Left ventricle myocardium inferior (tissue), 1 donor: ENCODE results near the gene IYD. TPM values are rescaled to one million over a fixed set of nuclear protein-coding genes. Genes with fewer than 3 reads are reported as not detected.

Experiments used
- DNase-seq: peaks from one replicate; pipeline ENCODE4 v3.0.0-alpha.2; 2020
- H3K27ac ChIP-seq: fragments of 200-600 bp; replicated peaks from 2 replicates; pipeline ENCODE4 v1.8.0; 2021
- H3K27me3 ChIP-seq: fragments of 200-600 bp; 2 replicates; pipeline ENCODE4 v1.8.0; 2021; ENCODE audit warnings: low read depth
- H3K36me3 ChIP-seq: fragments of 200-600 bp; 2 replicates; pipeline ENCODE4 v1.8.0; 2021
- H3K4me1 ChIP-seq: fragments of 200-600 bp; 2 replicates; pipeline ENCODE4 v1.8.0; 2021
- H3K4me3 ChIP-seq: fragments of 200-600 bp; 2 replicates; pipeline ENCODE4 v1.8.0; 2021; ENCODE audit warnings: mild to moderate bottlenecking, moderate library complexity
- H3K9me3 ChIP-seq: fragments of 200-600 bp; replicated peaks from 2 replicates; pipeline ENCODE4 v1.8.0; 2021
- intact Hi-C: fragments of 100-400 bp; cut with micrococcal nuclease; formaldehyde crosslinking; loops from one replicate; pipeline ENCODE4 v1.11.0; 2022
- total RNA-seq: library from RNA; stranded (reverse); fragmentation: NEBNext Ultra II Directional; extraction: Animal tissue kit (Norgen Biotek cat#: 25700); gene quantifications from one replicate; pipeline ENCODE4 v1.2.1, GENCODE V29; 2021
- TF ChIP-seq, protein P1 (sequence below): fragments of 200-600 bp; IDR thresholded peaks from 2 replicates; pipeline ENCODE4 v1.8.0; 2021; ENCODE audit warnings: antibody characterized with exemption, mild to moderate bottlenecking, borderline replicate concordance
- donor health status: DM: no; HTN: yes; CAD: no; lungs with severe emphysema.

The IYD gene
- total RNA-seq, 1 donor from 2014 or later = not detected

DNA sequence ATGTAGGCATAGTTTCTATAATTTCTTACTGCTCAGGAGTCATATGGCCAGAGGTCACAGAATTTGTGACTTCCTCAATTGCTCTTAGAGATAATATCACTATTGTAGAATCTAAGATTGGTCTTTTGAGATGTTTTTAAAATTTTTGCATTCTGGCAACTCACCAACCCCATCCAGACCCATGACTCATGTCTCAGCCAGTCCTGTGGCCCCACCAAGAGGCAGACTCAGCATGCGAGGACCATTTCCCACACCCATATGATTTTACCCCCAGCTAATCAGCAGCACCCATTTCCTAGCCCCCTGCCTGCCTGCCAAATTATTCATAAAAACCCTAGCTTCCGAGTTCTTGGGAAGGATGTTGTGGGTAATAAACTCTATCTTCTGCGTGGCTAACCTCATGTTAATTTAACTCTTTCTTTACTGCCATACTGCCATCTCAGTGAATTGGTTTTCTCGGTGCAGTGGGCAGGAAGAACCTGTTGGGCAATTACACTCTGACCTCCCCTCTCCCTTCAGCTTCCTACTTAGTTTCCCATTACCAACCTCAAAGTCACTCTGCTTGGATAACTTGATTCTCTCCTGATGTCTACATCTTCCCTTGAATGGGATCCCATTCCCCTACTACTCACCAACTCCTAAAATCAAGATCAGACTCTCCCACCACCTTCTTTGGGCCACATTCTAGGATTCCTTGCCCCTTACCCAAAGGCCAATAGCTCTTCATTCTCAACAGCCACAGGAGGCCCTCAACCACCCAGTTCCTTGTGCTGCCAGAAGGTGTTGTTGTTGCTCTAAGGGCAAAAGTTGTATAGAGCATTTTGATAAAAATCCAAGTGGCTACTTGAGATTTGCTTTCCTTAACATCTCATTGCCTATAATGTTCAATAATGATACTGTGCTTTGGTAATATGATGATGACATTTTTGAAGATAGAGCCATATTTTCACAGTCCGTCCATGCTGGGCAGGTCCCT lies 16.2 kb upstream of the IYD start:
- Histone ChIP-seq H3K4me3 (no peak overlapping the region), H3K27me3 (no peaks in the 10 kb centered on the region), H3K9me3 (no peaks in the 10 kb centered on the region), H3K36me3 (no peaks in the 10 kb centered on the region), H3K4me1 (no peaks in the 10 kb centered on the region), H3K27ac (no peak overlapping the region)
- TF ChIP-seq, protein P1, sequence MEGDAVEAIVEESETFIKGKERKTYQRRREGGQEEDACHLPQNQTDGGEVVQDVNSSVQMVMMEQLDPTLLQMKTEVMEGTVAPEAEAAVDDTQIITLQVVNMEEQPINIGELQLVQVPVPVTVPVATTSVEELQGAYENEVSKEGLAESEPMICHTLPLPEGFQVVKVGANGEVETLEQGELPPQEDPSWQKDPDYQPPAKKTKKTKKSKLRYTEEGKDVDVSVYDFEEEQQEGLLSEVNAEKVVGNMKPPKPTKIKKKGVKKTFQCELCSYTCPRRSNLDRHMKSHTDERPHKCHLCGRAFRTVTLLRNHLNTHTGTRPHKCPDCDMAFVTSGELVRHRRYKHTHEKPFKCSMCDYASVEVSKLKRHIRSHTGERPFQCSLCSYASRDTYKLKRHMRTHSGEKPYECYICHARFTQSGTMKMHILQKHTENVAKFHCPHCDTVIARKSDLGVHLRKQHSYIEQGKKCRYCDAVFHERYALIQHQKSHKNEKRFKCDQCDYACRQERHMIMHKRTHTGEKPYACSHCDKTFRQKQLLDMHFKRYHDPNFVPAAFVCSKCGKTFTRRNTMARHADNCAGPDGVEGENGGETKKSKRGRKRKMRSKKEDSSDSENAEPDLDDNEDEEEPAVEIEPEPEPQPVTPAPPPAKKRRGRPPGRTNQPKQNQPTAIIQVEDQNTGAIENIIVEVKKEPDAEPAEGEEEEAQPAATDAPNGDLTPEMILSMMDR = no peak
- no peak for DNase-seq
- intact Hi-C loops = no loop called here

DNA sequence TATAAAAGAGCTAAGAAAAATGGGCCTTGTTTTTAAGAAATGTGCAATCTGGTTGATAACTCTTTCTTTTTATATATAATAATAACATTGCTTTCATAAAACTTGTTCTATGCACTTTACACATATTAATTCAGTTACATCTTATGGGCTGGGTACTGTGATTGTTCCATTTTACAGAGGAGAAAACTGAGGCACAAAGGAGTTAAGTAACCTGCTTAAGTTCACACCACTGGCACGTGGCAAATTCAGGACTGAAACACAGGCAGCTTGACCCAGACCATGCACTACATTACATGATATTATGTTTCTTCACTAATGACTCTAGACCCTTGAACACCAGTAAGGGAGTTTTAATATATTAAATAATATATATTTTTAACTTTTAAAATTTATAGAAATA lies 15.4 kb upstream of the IYD start:
- TF ChIP-seq, protein P1 = no peak
- no peaks in the 10 kb centered on the region for H3K4me1 ChIP-seq
- no peak overlapping the region for H3K4me3 ChIP-seq
- DNase-seq = no peak
- H3K9me3 ChIP-seq = no peaks in the 10 kb centered on the region
- intact Hi-C loops = no loop called here
- no peak overlapping the region for H3K27ac ChIP-seq
- no peaks in the 10 kb centered on the region for H3K27me3 ChIP-seq
- H3K36me3 ChIP-seq = no peaks in the 10 kb centered on the region

DNA sequence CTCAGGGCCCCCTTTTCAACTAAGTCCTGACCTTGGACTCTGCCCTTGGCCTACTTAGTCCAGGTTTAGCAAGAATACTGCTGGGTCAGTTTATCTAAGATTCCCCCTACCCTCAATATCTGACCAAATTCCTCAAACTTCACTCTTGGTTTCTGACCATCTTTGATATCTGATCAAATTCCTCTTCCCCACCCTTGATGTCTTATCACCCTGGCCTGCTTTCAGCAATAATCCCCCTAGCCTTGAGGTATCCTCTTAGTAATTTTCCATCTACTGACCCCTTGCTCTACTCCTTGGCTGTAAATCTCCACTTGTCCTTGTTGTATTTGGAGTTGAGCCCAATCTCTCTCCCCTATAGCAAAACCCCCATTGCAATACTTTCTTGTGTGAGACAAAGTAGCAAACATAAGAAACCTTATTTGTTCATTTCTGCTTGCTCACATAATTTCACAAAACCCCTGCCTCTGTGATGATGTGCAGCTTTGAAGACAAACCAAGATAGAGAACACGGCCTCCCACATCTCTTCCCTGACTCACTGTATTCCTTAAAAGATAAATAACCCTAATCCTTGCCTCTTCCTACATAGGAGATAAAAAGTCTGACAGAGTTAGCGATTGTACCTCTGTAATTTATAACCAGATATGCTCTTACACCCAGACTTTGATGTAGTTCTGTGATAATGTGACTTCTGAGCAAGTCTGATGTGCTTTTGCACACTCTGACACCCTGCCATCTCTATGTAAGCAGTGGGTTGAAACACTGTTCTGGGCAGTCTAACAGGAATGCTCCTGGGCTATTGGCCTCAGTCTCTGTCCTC lies 13.8 kb upstream of the IYD start:
- TF ChIP-seq, protein P1 = no peak
- H3K9me3 ChIP-seq = no peaks in the 10 kb centered on the region
- intact Hi-C loops = no loop called here
- no peaks in the 10 kb centered on the region for H3K36me3 ChIP-seq
- H3K4me1 ChIP-seq = no peaks in the 10 kb centered on the region
- H3K4me3 ChIP-seq = no peak overlapping the region
- H3K27me3 ChIP-seq = no peaks in the 10 kb centered on the region
- no peak for DNase-seq
- no peak overlapping the region for H3K27ac ChIP-seq

DNA sequence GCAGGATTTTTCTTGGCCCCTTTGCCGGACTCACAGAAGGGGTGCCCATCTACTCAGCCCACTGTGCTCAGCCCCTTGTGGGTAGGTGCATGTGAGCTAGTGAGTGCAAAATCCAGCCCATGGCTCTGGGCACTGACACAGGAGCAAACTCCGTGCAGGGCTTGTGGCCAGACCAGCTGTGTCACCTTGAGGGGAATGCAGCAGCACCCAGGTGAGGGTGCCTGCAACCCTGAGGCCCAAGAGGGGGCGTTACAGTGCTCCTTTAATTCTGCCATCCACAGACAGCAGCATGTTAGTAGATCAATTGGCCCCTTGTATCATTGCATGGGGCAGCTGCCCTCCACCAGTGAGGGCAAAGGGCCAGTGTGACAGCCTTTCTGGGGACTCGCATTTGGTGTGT lies 12.9 kb upstream of the IYD start:
- DNase-seq = no peak
- TF ChIP-seq, protein P1 = no peak

DNA sequence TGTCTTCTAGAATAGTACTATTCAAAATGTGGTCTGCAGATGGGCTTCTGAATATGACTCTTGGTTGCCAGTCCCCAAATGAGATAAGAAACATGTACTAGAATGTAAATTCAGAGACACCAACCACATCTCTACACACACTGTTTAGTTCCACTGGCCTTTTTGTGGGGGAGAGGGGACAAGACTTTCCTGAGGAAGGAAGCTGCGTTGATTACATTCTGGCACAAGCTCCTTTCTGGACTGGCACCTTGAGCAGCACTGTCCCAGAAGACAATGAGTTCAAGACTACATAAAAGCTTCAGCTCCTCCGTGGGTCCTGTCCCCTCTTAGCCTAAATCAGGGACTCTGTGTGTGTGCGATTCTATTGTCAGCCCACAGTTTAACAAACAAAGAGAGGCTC lies 6.9 kb upstream of the IYD start:
- Histone ChIP-seq H3K36me3 (no peaks in the 10 kb centered on the region), H3K9me3 (no peaks in the 10 kb centered on the region), H3K27ac (no peak overlapping the region), H3K27me3 (peaks cover 6% of the 10 kb centered on the region), H3K4me3 (no peak overlapping the region), H3K4me1 (no peaks in the 10 kb centered on the region)
- no peak for DNase-seq
- TF ChIP-seq, protein P1 = no peak
- intact Hi-C loops = no loop called here

More for the DNA sequence above, 12.9 kb upstream of the IYD start:
- Histone ChIP-seq H3K27me3 (peaks cover 6% of the 10 kb centered on the region), H3K4me1 (no peaks in the 10 kb centered on the region), H3K27ac (no peak overlapping the region), H3K36me3 (no peaks in the 10 kb centered on the region), H3K9me3 (no peaks in the 10 kb centered on the region), H3K4me3 (no peak overlapping the region)
- intact Hi-C loops = no loop called here
